GM21528 (cell line): ENCODE data around the gene CSTF1.

ENCODE experiments used
- ATAC-seq: cut with Tn5 transposase; IDR thresholded peaks from one replicate; pipeline ENCODE4 v1.9.1; 2021; ENCODE audit warnings: mild to moderate bottlenecking, moderate library complexity; ENCODE audit not compliant: unreplicated experiment, low FRiP score

The CSTF1 gene

GRCh38 chr20:56392132-56392880, at the start of gene CSTF1, which contains the start of gene AURKA:
Gene CSTF1 (plus strand): TSS chr20:56392645. CDS start chr20:56395553, 2,908 bp downstream.
Gene AURKA (minus strand): TSS chr20:56392215. CDS start chr20:56388197, 4,018 bp downstream.
- ATAC-seq: peak; percentile 96

DNA sequence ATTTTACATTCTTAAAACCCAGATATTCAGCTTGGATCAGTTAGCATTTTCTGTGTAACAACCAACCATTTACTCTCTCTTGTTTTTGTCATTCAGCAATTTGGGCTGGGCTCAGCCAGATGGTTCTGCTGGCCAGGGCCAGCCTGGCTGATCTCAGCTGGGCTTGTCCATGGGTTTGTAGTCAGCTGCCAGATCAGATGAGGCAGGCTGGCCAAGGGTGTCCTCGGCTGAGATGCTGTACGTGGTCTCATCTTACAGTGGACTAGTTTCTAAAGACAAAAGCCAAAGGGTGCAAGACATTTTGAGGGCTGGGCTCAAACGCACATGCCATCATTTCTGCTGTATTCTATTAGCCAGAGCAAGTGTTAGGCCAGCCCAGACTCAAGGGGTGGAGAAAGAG, 49.7 kb upstream of the CSTF1 start:
- no peak for ATAC-seq

- no peak for ATAC-seq
Observed at GRCh38 chr20:56343861-56344381, 48.5 kb upstream of the CSTF1 start.

DNA sequence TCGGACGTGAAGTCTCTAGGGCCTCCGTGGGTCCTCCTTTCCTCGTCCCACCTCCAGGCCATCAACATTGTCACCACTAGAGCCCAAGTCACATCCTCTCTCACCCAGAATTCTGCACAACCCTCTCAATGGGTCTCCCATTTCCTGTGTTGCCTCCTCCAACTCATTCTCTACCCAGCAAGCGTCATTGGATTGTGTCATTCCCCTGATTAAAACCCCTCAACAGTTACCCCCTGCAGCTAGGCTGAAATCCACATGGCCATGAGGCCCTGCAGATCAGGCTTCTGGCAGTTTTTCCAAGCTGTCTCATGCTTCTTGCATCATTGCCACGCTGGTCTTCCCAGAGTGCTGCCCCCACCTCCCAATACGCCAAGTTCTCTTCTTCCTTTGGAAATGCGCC, 46.5 kb upstream of the CSTF1 start:
- no peak for ATAC-seq

DNA sequence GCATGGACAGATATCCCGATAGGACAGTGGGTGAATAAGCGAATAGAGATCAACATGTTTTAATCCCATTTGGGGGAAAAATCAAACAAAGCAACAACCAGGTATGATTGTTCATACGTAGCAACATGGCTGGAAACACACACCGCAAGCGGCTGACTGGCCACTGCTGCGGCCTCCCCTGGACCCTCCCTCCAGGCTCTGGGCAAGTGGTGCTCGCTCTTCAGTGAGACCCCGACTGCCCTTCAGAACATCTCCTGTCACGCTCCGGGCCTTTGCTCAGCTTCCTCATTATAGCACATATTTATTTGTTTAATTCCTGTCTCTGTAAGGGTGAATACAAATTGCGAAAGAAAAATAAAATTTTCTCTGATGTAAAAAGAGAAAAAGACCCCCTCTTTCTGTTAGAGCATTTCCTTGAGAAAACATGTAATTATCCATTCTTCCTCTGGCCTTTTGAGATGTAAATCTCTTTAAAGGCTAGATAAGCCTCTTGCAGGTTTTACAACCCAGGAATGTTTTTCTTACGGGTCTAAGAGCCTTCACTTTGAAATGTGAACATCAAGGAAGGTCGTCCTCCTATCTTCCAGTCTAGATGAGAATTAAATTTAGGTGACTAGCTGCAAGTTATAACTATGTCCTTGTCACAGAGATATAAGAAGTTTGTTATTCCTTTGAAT, 44.7 kb upstream of the CSTF1 start:
- no peak for ATAC-seq

DNA sequence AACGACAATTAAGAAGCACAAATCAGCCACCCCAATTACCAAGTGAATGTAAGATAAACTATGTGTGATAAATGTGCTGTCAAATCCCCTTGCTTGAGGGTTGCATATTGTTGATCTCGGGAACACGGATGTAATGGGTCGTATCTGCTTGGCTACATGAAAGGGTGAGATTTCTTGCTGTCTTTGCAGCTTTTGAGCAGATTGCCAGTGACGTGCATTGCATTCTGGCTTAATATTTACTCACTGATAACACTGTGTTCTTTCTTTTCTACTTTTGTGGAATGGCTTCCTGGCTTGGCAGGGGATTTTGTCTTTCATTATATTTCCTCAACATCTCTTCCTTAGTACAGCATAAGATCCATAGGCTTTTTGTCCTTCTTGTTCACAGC, 44.1 kb upstream of the CSTF1 start:
- ATAC-seq: no peak

DNA sequence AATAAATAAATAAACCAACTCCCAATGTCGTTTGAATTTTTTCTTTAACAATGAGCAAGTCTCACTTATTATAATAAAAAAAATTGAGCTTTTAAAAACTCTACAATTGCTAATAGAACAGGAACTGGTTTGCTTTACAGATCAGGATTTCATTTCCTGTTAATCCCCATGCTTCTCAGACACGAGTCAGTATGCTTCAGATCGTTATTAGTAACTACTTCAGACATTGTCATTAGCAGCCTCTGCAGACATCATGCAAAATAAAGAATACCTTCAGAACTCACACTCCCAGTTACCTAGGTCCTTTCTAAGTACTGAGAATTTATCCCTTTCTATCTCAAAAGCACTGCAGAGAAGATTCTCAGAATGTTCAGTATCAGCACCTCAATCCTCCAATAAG, 43.7 kb upstream of the CSTF1 start:
- no peak for ATAC-seq

DNA sequence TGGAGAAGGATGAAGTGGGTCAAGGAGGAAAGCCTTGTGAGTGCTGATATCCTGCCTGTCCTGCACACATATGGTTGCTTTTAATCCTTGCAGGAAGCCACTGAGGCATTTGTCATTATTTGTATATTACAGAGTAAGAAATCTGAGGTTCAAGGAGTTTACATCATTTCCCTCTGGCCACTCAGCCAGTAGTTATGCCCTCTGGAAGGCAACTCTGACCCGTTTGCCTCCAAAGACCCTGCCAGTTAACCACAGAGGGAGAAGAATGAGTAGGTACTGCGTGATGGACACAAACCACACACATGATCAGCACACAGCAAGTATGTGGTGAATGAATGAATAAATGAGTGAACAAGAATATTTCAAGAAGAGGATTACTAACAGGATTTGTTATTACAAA, 41.6 kb upstream of the CSTF1 start:
- ATAC-seq: no peak

DNA sequence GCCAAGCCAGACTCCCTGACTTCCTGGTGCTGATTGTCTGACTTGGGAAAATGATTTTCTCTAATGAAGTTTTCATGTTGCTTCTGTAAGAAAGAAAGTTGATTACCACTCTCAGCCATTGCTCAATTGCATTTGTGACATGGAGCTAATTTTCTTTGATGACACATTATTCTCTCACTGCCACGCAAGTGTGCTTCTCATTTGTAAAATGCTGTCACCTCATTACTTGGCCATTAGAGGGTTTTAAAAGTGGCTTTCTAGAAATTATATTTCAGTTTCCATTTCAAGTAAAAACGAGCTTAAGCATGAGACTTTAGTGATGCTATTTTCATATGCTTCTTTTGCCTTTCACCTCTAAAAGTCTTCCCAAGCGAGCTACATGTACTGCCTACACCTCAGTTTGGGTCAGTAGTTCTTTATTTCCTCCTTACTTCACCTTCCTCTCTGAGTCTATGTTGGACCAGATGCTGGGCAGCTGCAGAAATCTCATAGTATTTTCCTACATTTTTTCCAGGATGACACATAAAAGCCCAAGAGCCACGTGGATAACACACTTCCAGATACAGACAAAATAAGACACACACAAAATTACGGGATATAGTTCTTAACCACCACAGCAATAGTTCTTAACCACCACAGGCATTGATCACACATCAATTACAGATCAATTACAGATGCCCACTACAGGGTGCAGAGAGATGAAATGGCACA, 39.9 kb upstream of the CSTF1 start:
- no peak for ATAC-seq

DNA sequence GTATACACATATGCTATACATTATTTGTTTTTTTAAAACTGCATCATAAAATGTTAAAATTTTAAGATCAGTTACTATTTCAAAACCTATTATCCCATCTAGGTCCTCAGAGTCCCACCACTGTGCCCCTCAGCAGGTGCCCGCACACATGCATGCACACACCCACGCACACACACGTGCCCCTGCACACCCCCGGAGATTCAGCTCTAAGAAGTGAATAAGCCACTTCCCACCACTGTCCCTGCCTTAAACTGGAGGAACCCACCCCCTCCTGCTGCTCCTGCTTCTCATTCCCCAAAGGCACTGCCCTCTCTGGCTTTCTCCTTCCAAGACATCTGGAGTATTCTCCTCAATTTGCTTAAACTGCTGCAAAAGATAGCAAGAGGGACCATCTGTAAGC, 39.1 kb upstream of the CSTF1 start:
- ATAC-seq: no peak

DNA sequence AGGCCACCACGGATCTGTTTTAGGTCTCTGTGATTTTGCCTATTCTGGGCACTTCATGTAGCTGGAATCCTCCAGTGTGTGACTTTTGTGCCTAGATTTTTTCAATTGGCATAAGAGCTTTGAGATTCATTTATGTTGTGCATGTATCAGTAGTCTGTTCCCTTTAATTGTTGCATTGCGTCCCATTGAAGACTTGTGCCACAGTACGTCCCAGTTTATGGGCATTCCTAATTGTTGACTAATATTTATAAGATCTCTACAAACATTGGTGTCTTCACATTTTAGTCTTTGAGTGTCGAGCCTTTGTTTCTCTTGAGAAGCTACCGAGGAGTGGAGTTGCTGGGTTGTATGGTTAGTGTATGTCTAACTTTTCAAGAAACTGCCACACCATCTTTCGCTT, 34.4 kb upstream of the CSTF1 start:
- ATAC-seq: no peak

GRCh38 chr20:56358600-56359211, 33.7 kb upstream of the CSTF1 start, which contains the start of gene FAM210B:
Gene FAM210B (plus strand): TSS chr20:56358974. CDS start chr20:56359006, 32 bp downstream.
- peak; percentile 97 for ATAC-seq

- ATAC-seq: peak; percentile 34
Observed at GRCh38 chr20:56359212-56360132, 33.0 kb upstream of the CSTF1 start.

DNA sequence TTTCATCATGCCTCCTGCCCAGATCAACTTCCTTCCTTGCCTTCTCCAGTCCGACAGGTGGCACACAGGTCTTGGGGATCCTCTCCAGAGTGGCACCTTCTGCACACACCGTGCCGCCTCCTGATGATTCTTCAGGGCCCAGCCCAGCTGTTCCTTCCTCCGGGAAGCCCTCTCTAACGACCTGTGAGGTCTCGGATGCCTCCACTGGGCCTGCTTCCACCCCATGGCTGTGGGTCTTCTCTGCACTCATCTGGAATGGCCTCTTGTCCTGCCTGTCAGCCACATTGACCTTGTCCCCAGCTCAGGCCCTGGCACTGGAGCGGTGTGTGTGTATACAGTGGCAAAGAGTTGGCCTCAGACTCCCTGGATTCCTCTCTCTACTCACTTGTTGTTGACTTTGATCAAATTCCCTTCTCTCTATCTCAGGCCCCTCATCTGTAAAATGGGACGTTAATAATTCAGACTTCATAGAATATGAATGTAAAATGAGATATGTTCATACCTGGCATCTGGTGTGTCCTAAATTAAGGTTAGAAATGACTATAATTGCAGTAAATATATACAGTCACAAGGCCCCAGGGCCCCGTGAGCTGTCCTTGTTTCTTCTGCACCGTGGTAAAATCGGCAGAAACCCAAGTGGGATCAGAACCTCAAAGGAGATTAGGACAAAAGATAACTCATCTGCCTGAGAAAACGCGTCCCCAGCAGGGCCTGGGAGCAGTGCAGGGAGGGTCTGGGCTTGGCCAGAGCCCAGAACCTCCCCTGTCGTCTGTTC, 32.1 kb upstream of the CSTF1 start:
- no peak for ATAC-seq

DNA sequence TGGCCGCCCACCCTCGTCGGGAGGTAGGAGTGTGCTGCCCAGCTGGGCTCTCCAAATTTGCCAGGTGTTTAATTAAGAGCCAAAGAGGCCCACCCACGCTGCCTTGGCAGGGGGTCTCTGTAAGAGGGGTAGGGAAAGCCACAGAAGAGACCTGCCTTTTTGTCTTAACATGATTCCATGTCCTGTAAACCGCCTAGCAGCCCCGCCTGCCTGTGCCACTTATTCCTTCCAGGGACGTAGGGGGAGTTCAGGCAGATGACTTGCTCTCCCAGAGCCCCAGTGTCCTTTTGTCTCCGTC, 31.6 kb upstream of the CSTF1 start:
- no peak for ATAC-seq

GRCh38 chr20:56361900-56362299, 30.5 kb upstream of the CSTF1 start:
- ATAC-seq: no peak

GRCh38 chr20:56362833-56363413, 29.5 kb upstream of the CSTF1 start:
- ATAC-seq: no peak

DNA sequence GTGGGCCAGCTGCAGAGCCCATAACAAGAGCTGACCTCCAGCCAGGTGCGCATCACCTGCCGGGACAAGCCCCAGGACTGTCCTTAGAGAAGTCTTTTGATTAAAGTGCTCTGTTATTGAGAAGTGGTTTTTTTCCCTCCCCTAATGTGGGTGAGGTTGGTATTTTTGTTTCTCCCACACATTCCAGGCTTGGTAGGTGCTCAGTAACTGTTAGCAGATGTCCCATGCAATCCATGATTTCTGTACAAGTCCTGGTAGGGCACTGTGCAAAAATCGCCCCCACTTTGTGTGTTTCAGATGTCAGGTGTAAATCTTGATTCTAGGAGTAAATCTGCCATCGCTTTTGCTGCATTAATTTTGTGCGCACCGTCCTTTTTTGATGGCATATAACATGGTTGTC, 29.0 kb upstream of the CSTF1 start:
- ATAC-seq: no peak
